GM18858 (cell line): ENCODE data around the gene CNOT6.

Source experiments
- ATAC-seq: cut with Tn5 transposase; IDR thresholded peaks from one replicate; pipeline ENCODE4 v1.9.1; 2021; ENCODE audit not compliant: unreplicated experiment

CNOT6 gene

DNA sequence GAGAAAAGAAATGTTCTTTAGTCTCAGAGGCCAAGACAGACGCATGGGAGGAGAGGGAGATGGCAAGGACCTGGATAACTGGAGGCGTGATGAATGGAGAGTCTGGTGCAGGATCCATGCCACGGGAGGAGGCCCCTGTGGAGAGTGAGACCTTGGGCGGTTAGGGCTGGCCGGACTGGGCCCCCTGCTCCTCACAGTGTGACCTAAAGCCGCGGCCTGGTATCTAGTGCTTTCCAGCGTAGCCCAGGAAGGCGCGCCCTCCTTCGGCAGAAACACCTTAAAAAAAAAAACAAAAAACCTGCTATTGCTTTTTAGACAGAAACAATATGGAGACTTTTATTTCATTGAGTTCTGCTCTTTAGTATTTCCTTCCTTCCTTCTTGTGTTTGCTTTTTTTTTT, 64.1 kb downstream of the CNOT6 start:
- ATAC-seq = no peak

DNA sequence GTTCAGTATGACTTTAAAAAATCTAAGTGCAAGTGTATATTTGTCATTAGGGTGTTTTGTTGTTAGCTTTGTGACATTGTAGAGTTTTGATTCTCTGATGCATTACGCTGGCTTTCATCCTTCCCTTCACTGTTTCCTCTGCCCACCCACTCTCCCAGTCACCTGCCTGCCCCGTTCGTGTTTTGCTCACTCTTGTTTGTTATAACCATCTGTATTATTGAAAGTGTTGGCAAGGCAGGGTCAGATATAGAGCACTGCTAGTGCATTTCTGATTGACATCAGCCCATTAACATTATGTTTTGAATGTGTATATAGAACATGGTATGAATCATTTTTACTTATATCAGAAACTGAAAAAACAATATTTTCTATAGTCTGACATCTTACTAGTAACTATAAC, 69.8 kb downstream of the CNOT6 start:
- ATAC-seq = no peak

- ATAC-seq = no peak
These were observed 74.7 kb downstream of the CNOT6 start for GRCh38 chr5:180568914-180569313.

- no peak for ATAC-seq
These were observed 81.4 kb downstream of the CNOT6 start for GRCh38 chr5:180575571-180575970.

DNA sequence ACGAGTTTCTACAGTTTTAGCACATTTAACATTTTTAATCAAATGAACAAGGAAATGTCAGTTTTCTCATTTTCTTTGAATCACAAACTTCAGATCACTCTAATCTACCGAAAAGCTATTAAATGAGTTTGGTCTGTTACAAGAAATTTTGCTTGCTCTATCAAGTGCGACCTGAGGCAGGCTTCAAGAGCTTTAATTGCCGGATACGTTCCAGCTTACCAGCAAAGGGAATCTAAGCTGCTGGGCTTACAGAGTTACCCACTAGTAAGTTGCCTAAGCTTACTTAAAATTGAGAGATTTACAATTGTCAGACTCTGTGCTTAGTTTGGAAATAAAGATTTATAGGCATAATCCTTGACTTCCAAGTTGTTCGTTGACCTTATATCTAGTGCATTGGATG, 86.5 kb downstream of the CNOT6 start:
- no peak for ATAC-seq

DNA sequence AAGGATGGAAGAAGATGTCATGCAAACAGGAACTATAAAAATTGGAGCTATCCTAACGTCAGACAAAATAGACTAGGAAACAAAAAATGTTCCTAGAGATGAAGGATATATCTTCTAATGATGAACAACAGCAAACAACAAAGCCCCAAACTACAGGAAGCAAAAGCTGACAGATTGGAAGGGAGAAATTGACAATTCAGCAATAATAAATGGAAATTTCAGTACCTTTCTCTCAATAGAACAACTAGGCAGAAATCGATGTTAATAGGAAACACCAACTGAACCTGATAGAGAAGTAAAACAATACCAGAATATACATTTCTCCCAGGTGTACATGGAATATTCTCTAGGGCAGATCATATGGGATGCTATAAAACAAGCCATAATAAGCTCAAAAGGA, 89.6 kb downstream of the CNOT6 start:
- no peak for ATAC-seq

DNA sequence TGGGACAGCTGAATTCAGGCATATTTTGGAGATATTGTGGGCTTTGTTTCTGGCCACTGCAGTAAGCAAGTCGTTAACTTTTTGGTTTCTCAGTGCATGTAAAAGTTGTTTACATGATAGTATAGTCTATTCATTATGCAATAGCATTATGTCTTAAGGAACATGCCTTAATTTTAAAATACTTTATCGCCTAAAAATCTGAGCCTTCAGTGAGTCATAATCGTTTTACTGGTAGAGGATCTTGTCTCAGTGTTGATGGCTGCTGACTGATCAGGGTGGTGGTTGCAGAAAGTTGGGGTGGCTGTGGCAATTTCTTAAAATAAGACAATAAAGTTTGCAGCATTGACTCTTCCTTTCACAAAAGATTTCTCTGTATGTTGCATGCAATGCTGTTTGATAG, 92.0 kb downstream of the CNOT6 start:
- no peak for ATAC-seq

DNA sequence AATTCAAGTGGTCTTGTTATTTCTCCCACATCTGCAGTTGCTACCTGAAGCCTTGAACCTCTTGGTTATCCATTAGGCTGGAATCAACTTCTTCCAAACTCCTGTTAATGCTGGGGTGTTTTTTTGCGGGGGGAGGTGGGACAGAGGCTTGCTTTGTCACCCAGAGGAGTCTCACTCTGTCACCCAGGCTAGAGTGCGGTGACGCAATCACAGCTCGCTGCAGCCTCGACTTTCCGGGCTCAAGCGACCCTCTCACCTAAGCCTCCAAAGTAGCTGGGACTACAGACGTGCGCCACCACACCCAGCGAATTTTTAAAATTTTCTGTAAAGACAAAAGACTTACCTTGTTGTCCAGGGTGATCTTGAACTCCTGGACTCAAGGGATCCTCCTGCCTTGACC, 92.7 kb downstream of the CNOT6 start:
- no peak for ATAC-seq

DNA sequence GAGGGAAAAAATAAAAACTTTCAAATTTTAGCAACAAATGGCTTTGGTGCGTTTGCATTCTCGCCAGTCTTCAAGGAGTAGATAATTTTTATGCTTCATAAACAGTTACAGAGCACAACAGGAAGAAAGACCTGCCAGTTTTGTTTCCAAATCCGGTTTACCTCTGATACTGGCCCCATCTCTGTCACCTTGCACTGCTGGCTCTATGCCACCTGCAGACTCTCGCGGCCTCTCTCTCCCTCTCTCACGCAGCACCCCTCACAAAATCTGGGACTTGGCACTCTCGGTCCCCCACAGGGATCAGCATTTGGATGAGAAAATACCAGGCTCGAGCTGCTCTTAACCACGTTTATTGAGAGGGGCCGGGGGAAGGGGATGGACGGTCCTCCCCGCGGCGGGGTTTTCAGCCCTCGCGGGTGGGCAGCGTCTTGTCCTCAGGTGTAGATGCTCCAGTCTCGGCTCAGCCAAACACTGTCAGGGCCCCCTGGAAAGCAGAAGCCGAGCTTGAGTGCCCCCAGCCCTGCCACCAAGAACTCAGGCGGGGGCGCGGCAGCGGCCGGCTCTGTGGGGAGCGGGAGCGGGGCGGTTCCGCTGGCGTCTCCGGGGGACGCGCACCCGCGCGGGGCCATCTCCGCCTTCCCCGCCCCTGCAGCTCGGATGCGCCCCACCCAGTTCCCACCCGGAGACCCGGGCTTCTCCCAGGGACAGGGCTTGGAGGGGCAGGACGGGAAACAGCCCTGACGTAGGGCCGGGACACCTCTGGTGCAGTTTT, 95.8 kb downstream of the CNOT6 start:
- ATAC-seq = no peak

- ATAC-seq = no peak
These were observed 96.5 kb downstream of the CNOT6 start for GRCh38 chr5:180590543-180591310.

DNA sequence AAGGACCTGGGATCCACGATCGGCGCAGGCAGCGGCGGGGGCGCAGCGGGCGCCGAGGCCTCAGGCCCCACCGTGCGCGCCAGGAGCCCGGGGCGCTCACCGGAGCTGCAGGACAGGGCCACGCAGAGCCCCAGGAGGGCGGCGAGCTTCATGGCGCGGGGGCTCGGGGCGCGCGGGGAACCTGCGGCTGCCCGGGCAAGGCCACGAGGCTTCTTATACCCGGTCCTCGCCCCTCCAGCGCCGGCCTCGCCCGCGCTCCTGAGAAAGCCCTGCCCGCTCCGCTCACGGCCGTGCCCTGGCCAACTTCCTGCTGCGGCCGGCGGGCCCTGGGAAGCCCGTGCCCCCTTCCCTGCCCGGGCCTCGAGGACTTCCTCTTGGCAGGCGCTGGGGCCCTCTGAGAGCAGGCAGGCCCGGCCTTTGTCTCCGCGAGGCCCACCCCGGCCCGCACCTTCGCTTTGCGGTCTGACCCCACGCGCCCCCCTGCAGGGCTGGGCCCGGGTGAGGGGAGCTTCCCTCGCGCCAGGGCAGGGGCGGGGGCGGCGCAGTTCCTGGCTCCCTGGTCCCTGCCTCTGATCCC, 97.2 kb downstream of the CNOT6 start, which contains the start of gene SCGB3A1:
SCGB3A1 (minus strand) TSS at position 189 of the 577 bp plus-strand sequence; CDS start at position 152, 37 bp downstream.
- ATAC-seq = no peak

DNA sequence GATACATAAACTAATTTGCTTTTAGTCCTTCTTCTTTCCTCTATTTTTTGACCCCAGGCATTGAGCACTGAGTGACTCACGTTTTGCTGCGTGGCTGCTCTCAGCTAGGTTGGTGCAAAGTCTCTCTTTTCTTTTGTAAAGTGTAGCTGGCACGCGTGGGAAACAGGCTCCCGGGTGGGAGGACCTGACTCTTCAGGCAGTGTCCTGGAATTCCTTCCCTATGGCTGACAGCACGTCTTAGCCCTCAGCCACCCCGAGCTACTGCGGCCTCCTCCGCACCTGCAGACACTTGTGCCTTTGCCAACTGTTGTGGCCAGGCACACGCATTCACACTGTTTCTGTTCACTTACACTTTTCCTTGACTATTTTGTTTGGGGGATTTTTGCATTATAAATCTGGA, 98.0 kb downstream of the CNOT6 start:
- ATAC-seq = no peak

DNA sequence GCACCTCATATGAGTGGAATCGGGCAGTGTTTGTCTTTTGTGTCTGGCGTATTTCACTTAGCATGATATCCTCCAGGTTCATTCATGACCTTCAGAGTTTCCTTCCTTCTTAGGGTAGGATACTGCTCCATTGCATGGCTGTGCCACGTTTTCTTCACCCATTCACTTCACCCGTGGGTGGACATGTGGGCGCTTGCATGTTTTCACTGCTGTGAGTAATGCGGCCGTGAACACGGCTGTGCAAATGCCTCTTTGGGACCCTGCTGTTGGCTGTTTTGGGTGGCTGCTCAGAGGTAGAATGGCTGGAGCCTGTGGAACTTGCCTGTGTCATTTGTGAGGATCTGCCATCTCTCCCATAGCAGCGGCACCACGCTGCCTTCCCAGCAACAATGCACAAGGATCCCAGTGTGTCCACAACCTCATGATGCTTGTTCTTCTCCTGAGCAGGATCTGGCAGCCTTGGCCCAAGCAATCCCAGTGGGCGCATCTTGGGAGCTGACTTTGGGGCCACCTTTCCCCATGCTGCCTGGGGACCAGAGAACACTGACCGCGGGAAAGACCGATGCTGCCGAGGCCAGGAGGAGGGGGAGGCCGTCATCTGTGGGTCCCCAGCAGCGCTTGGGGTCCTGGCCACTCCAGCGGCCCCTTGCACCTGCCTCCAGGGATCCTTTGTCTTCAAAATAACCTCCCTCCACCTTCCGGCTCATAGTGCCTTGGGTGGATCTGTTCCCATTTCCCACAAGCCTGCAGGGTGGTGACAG, 99.4 kb downstream of the CNOT6 start:
- no peak for ATAC-seq

DNA sequence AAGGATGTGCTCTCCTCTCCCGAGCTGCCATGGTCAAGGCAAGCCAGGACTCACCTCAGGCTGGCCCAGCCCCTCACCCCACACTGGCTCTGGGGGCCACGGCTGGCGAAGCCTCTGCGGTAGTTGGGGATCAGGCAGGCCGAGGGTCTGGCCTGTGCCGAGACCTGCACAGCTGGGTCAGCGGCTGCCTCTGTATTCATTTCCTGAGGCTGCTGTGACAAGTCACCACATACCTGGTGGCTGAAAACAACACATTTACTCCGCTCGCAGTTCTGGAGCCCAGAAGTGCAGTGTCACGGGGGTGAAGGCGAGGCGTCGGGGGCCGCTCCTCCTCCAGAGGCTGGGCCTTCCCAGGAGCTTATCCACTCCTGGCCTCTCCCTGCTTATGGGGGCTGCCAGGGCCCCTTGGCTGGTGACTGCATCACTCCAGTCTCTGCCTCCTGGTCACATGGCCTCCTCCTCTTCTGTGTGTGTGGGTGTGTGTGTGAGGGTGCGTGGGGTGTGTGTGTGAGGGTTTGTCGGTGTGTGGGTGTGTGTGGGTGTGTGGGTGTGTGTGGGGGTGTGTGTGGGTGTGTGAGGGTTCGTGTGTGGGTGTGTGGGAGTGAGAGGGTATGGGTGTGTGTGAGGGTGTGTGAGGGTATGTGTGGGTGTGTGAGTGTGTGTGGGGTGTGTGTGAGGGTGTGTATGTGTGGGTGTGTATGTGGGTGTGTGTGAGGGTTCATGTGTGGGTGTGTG, 100.3 kb downstream of the CNOT6 start:
- no peak for ATAC-seq

DNA sequence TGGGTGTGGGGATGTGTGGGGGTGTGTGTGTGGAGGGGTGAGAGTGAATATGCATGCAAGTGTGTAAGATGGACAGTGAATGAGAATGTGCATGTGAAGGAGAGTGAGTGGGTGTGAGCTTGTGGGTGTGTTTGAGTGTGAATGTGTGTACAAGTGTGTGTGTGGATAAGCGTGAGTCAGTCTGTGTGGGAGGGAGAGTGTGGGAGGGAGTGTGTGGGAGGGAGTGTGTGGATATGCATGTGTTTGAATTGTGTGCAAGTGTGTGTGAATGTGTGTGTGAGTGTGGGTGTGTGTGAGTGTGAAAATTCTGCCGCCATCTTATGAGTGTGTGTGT, 100.8 kb downstream of the CNOT6 start:
- no peak for ATAC-seq

DNA sequence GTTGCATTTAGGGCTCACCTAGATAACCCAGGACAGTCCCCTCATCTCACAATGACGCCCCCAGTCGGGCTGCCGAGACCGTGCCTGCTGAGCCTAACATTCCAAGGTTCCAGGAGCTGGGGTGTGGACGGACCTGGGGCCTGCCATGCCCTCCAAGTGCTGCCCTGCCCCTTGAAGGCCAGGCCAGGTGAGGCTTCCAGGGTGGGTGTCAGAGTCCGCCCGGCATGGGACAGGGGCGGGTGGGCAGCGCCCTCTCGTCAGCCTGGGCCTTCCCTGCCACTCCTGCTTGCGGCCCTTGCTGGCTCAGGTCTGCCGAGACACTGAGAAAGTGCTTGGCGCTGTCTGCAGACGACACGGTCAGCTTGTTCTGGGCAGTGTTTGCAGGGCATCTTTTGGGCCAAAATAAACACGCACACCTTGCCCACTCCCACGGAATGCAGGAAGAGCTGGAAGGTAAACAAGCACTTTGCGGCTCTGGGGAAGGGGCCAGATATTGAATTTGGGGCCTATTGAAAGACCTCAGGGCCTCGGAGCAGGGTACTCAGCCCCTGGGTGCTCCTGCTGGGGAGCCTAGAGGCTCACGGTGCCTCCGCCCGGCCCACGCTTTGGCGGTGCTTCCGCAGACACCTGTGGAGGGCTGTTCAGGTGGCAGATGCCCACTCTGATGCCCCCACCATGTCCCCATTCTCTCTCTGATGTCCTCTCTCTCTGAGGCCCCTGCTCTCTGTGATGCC, 101.4 kb downstream of the CNOT6 start:
- ATAC-seq = no peak

- ATAC-seq = no peak
These were observed 102.0 kb downstream of the CNOT6 start for GRCh38 chr5:180596115-180596667.

DNA sequence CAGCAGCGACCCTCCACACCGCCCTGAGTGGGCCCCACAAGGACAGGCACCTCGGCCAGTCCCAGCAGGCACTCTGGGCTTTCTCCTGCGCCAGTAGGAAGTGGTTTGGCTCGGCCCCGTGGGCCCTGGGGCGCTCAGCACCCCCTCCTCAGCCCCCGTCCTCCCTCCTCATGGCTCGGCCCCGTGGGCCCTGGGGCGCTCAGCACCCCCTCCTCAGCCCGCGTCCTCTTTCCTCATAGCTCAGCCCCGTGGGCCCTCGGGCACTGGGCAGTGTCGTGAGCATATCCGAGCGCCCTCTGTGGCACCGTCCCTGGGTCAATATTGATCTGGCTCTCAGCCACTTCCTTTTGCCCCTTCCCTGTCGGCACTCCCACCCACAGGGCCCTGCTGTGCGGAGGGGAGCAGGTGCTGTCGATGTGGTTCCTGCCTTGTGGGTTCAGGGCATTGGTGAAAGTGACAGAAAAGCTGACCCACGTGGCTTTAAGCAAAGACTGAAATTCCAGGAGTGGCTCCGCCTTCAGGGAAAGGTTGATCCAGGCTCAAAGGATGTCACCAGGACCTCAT, 102.6 kb downstream of the CNOT6 start:
- ATAC-seq = no peak

- ATAC-seq = no peak
These were observed 104.1 kb downstream of the CNOT6 start for GRCh38 chr5:180598316-180598701.
